Activated CD4-positive, alpha-beta T cell treated with anti-CD3 and anti-CD28 coated beads, Interleukin-2, Interleukin-6, amounts not matched to agents 100 ng/mL and 50 ng/mL, durations not matched to agents 16 hours and 8 hours (primary cell): ENCODE measurements around the gene EHMT2.
"Not testable (repeated sequence)": the region's sequence is repeated elsewhere in the genome, so short reads cannot be mapped to it uniquely, and the experiment has no call there.

Source experiments
- DNase-seq: peaks from one replicate; pipeline ENCODE4 v3.0.0-alpha.2; 2020

The EHMT2 gene

DNA sequence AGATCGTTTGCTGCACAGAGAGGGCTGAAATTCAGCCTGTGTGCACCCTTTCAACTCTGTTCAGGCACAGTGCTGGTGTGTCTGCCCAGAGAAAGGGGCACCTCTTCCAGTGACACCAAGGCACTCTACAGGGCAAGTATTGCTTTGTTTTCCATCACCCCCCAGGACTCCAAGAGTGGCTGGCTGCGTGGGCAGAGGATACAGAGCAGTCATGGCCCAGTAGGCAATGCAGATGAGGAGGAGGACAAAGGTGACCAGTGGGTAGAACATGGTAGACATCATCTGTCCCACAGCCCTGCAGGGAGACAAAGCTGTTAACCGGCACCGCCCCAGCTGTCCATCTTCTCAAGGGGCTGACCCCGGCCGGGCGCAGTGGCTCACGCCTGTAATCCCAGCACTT lies 28.2 kb downstream of the EHMT2 start:
- DNase-seq, result no peak

DNA sequence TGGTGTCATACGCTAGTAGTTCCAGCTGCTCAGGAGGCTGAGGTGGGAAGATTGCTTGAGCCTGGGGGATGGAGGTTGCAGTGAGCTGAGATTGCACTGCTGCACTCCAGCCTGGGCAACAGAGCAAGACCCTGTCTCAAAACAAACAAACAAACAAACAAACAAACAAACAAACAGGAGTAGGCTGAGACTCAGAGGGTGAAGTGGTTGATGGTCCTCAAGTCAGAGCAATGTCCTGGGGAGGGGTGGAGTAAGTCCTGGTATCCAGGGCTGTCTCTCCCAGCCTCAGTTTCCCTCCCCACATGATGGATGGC lies 28.9 kb downstream of the EHMT2 start:
- DNase-seq, result not testable (repeated sequence)

DNA sequence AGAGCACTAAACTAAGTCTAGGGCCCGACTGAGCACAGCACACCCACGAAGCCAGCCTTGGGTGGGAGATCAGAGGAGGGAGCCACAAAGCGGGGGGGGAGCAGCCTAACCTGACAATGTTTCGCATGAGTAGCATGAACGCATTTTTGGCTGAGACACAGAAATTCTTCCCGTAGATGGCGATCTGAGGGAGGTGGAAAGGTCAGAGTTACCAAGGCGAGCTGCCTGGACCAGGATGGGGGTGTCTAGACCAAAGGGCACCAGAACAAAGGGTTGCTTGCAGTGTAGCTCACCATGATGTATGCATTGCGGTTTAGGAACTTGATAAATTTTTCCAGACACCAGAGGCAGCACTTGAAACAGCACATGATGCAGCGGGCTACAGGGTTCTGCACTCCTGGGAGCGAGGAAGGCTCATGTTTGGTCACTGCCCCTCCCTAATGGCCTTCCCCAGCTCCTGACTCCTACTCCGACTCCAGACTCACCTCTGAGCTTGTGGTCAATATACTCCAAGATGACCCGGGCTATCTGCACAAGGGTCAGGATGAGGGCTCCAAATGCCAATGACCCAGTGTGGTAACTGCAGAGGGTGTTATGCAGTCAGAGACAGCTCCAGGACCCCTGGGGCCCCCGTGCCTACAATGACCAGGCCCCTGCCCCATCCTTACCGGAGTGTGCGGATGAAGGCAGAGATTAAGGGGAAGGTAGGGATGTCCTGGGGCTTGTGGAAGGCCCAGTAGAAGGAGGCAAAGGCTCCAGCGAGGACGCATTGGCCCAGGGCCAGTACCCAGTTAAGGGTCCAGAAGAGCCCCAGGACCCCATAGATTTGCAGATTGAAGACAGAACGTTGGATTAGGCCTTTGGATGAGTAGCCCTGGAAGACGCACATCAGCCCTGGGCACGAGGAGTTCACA lies 32.0 kb downstream of the EHMT2 start:
- no peak for DNase-seq

DNA sequence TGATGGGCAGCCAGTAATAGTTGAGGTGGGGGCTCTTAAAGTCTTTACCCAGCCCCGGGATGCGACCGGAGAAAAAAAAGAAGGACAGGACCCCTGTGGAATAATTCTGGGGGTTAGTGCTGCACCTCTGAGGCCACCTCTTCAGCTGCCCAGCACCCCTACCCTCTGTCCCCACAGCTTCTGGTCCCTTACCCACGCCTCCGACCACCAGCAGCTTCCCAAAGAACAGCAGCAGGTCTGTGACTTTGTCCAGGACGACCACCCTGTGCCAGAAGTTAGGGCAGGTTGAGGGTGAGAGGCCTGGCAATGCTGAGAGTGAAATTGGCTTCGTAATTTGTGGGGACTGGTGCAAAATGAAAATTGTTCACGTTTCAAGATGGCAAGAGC lies 32.7 kb downstream of the EHMT2 start:
- DNase-seq, result no peak

DNA sequence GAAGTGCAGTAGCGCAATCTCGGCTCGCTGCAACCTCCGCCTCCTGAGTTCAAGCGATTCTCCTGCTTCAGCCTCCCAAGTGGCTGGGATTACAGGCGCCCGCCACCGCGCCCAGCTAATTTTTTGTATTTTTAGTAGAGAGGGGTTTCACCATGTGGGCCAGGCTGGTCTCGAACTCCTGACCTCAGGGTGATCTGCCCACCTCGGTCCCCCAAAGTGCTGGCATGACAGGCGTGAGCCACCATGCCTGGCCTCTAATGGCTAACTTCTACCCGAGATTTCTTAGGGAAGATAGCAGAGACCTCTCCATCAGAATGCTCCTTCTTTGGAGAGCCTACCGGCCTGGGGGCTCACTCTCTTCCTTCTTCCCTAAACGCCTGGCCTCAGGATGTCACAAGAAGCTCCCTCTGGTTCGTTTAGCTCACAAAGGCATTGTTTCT lies 33.4 kb downstream of the EHMT2 start:
- not testable (repeated sequence) for DNase-seq

DNA sequence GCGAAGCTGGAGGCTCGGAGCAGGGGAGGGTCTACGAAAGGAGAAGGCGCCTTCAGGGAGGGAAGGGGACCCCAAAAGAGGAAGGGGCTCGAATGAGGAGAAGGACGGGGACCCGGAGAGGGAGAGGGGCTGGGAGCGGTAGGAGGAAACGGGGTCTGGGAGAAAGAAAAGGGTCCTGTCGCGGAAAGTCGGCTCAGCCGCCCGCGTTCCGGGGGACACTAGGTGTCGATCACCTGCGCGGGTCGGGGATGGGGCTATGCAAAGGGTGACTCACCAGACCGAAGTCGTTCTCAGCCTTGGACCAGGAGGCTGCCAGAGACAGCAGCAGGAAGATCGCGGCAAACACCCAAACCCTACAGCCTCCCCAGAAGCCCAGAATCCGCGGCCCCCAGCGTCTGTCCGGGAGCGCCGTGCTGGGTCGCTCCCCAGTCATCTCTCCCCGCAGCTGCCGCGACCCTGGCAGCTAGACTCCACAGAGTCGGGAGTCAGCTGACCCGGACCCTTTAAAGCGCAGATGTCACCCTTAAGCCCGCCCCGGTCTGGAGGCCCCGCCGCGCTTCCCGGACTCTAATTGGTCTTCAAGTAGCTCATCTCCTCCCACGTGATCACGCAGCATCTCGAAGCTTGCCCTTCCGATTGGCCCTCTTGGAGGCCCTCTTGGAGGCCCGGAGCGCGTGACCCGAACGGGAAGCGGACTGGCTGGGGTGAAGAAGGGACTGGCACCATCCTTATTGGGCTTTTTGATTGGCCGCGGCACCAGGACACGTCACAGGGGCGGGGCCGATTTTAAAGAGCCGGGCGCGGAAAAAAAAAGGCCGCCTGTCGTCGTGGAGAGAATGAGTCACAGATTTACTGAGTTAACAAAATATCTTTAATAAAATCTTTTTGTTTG lies 34.9 kb downstream of the EHMT2 start, which contains the start of gene NEU1:
TSS of gene NEU1 (minus strand) at position 478 of the 892 bp plus-strand sequence. CDS start at position 433, 45 bp downstream.
- peak; percentile 100 for DNase-seq

DNA sequence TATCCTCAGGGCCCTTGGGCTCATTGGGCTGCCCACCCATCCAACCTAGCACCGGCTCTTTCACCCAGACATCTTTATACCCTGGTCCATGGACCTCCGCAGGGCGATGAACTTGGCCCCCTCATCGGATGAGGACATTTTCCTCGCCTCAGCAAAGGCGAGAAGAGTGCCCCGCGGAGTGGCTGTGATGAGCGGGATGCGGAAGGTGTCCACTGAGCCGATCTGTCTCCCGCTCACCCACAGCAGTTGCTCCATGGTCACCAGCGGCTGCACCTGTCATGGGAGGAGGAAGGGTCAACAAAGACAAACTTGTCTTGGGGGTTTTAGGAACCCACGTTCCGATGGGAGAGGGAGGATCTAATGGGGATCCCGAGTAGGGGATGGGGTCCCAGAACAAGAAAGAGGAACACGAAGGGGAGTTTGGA lies 35.6 kb downstream of the EHMT2 start:
- DNase-seq, result no peak

DNA sequence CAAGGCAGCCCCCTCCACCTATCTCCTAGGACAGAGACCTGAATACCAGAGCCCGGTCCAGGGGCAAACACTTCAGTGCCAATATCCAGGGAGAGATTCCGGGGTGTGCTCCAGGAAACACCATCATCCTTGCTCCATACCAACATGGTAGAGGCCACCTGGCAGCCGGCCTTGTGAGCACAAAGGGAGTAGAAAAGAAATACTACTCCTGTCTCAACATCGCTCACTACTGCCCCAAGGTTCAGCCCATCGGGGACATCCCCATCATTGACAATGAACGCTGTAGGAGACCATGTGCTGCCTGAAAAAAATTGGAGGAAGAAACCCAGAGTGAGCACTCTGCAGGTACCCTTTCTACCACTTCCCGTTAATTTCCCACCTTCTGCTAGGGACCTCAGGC lies 36.3 kb downstream of the EHMT2 start:
- no peak for DNase-seq

DNA sequence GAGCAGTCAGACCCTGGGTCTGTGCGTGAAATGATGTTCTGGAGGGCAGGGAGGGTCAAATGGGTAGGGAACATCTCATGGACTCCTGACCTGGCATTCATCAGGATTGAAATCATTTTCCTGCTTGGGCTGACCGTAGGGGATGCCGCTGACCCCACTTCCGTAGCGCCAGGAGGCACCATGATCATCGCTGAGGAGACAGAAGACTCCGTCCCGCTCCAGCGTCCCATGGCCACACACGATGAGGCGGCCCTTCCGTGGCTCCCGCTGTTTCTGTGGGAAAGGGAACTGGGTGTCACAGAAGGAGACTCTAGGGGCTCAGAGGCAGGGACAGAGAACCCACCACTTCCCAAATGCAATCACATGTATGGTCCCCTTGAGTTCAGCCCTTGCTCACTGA lies 37.1 kb downstream of the EHMT2 start:
- no peak for DNase-seq

DNA sequence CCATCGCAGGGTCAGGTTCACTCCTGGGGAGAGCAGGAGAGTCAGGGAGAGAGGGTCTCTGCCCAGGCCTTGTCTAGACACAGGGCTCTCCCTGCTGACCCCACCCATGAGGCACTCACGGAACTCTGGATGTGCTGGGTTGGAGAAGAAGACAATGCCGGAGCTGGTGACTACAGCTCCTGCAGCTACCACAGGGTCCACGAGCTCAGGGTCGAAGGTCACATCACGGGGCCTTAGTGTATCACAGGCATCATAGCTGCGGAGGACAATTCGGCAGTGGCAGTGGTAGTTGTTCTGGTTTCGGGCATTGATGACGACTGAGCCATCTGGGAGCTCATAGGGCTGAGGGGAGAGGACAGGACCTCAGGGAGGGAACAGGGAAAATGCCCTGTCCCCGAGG lies 37.6 kb downstream of the EHMT2 start:
- DNase-seq, result no peak

DNA sequence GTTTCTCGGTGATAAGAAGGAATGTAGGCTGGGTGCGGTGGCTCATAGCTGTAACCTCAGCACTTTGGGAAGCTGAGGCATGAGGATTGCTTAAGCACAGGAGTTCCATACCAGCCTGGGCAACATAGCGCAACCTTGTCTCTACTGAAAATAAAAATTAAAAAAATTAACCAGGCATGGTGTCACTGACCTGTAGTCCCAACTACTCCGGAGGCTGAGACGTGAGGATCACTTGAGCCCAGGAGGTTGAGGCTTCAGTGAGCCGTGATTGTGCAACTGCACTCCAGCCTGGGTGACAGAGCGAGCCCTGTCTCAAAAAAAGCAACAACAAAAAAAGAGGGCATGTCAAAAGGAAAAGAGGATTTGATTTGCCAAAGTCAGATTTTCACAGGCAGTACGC lies 38.8 kb downstream of the EHMT2 start:
- DNase-seq, result no peak

DNA sequence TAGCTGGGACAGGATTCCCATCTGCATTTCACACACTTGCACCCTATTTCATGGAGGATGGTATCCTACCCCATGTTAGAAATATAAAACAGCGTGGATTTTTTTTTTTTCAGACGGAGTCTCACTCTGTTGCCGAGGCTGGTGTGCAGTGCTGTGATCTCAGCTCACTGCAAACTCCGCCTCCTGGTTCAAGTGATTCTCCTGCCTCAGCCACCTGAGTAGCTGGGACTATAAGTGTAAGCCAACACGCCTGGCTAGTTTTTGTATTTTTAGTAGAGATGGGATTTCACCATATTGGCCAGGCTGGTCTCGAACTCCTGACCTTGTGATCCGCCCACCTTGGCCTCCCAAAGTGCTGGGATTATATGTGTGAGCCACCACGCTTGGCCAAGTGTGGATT lies 39.7 kb downstream of the EHMT2 start:
- DNase-seq, result not testable (repeated sequence)

DNA sequence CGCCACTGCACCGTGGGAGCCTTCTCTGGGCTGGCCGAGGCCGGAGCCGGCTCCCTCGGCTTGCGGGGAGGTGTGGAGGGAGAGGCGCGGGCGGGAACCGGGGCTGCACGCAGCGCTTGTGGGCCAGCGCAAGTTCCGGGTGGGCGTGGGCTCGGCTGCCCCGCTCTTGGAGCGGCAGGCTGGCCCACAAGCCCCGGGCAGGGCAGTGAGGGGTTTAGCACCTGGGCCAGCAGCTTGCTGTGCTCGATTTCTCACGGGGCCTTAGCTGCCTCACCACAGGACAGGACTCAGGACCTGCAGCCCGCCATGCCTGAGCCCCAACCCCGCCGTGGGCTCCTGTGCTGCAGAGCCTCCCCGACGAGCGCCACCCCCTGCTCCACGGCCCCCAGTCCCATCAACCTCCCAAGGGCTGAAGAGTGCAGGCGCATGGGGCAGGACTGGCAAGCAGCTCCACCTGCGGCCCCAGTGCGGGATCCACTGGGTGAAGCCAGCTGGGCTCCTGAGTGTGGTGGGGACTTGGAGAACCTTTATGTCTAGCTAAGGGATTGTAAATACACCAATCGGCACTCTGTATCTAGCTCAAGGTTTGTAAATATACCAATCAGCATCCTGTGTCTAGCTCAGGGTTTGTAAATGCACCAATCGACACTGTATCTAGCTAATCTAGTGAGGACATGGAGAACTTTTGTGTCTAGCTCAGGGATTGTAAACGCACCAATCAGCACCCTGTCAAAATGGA lies 45.3 kb downstream of the EHMT2 start:
- not testable (repeated sequence) for DNase-seq

DNA sequence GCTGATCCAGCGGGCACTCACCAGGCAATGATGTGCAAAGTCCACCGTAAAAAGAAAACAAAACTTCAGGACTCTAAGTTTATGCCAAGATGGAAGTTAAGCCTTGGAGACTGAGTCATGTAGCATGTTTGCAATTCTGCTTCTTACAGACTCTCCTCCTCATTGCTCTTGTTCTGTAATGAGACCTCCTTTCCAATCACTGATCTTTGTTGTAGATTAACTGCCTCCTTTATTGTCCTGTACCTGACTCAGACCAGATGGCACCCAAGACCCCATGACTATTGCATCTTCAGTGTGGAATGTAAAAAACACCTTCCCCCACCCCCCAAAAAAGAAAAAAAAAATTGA lies 46.0 kb downstream of the EHMT2 start:
- no peak for DNase-seq

DNA sequence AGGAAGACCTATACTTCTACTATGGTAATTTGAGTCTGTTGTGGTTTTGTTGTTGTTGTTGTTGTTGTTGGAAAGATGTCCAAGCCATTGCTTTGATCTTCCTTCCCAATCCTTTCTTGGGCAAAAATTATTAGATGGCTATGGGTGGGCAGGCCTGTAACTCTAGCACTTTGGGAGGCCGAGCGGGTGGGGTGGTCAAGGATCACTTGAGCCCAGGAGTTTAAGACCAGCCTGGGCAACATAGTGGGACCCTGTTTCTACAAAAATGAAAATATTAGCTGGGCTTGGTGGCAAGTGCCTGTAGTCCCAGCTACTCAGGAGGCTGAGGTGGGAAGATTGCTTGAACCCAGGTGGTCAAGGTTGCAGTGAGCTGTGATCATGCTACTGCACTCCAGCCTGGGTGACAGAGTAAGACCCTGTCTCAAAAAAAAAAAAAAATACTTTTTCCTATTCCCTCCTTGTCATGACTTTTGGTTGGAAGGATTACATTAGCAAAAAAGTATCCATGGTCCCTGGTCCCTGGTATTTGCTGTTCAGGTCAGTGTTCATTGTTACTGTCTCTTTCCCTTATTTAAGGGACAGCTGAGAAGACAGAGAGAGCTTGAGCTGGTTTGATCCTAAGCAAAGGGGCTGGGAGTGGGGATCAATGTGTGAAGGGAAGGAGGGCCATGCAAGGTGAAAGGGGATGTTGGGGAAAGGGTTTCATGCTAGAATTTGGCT lies 46.6 kb downstream of the EHMT2 start:
- DNase-seq, result no peak

DNA sequence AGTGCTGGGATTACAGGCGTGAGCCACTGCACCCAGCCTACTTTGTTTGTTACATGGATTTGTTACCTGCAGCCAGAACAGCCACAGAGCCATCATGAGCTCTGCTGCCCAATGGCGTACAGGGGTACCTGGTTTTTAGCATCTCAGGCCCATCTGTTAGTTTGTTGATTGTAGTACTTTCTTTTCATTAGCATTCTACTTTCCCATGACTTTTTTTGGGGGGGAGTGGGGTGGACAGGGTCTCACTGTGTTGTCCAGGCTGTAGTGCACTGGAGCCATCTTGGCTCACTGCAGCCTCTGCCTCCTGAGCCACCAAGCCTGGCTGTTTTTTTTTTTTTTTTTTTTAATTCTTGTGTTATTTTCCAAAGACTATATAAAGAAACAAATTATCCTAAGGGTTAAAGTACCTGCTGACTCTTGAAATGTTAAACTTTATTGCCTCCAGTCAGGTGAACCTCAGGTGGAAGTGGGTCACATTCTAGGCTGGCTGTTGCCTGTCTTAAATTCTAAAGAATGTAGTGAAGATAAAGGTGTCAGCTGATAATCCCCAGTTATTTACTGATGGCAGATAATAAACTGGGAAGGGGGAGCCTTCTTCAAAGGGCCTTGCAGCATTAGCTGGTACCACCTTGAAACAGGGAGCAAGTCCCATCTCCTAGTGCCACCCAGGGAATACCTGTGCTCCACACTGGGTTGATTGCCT lies 50.1 kb downstream of the EHMT2 start:
- no peak for DNase-seq

DNA sequence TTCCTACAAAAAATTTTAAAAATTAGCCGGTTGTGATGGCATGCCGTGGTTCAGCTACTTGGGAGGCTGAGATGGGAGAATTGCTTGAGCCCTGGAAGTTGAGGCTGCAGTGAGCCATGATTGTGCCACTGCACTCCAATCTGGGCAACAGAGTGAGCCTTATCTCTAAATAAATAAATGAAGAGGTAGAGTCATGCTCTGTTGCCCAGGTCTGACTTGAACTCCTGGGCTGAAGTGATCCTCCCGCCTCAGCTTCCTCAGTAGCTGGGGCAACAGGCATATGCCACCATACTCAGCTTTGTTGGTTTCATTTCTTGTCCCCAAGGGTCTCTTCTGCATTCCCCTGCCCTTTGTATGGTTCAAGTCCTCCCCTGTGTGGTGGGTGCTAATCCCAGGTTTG lies 53.0 kb downstream of the EHMT2 start:
- DNase-seq, result no peak

DNA sequence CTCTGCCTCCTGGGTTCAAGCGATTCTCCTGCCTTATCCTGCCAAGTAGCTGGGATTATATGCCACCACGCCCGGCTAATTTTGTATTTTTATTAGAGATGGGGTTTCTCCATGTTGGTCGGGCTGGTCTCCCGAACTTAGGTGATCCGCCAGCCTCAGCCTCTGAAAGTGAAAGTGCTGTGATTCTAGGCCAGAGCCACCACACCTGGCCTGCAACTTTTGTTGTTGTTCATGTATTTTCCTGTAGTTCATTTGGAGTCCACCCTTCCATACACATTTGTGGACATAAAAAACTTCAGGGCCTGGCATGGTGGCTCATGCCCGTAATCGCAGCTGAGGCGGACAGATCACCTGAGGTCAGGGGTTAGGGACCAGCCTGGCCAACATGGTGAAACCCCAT lies 55.4 kb downstream of the EHMT2 start:
- no peak for DNase-seq

DNA sequence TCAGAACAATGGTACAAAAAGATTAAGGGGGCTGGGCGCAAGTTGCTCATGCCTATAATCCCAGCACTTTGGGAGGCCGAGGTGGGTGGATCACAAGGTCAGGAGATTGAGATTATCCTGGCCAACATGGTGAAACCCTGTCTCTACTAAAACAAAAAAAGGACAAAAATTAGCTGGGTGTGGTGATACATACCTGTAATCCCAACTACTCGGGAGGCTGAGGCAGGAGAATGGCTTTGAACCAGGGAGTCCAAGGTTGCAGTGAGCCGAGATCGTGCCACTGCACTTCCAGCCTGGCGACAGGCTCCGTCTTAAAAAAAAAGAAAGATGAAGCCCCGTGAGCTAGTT lies 57.7 kb downstream of the EHMT2 start:
- DNase-seq, result not testable (repeated sequence)

DNA sequence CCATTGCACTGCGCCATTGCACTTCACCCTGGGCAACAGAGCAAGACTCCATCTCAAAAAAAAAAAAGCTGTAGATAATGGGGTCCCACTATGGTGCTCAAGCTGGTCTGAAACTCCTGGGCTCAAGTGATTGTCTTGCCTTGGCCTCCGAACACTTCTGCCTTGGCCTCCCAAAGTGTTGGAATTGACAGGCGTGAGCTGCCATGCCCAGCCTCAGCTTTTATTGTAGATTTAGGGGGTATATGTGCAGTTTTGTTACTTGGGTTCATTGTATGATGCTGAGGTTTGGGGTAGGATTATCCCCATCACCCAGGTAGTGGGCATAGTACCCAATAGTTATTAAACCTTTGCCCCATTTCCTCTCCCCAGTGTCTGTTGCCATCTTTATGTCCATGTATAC lies 58.5 kb downstream of the EHMT2 start:
- DNase-seq, result no peak

DNA sequence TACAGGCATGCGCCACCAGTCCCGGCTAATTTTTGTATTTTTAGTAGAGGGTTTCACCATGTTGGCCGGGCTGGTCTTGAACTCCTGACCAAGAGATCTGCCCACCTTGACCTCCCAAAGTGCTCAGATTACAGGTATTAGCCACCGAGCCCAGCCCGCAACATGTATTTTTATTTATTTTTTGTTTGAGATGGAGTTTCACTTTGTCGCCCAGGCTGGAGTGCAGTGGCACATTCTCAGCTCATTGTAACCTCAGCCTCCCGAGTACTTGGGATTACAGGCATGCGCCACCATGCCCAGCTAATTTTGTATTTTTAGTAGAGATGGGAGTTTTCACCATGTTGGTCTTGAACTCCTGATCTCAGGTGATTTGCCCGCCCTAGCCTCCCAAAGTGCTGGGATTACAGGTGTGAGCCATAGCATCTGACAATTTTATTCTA lies 59.4 kb downstream of the EHMT2 start:
- not testable (repeated sequence) for DNase-seq
